ENCODE data around the gene SLC18B1. TPM values are rescaled to one million over a fixed set of nuclear protein-coding genes. Genes with fewer than 3 reads are reported as not detected.
A peak's percentile ranks its signal among the peaks of the same experiment; 100 is the strongest.
"Not testable (repeated sequence)": the region's sequence is repeated elsewhere in the genome, so short reads cannot be mapped to it uniquely, and the experiment has no call there.

SLC18B1 gene
- total RNA-seq, 4 donors from 2014 or later, result 2.5 to 16.4 (median 9.0) TPM

- H3K4me3 ChIP-seq, result no peak overlapping the region
- no peaks in the 10 kb centered on the region for H3K4me1 ChIP-seq
- H3K9me3 ChIP-seq, result no peaks in the 10 kb centered on the region
- no peak overlapping the region for H3K27ac ChIP-seq
- H3K36me3 ChIP-seq, result peaks cover 0 to 21% (median 0%) of the 10 kb centered on the region in 3 donors
- H3K27me3 ChIP-seq, result no peaks in the 10 kb centered on the region
- TF ChIP-seq CTCF (IDR thresholded peaks at IDR 0.05) (no peak), POLR2A (IDR thresholded peaks at IDR 0.05) (no peak)
- no peak for DNase-seq
Observed at GRCh38 chr6:132785936-132786335, 12.5 kb downstream of the SLC18B1 start.

- TF ChIP-seq CTCF (IDR thresholded peaks at IDR 0.05), result peak in 4 of 6 experiments; percentile 10 to 22 (median 16)
- no peak for TF ChIP-seq POLR2A (IDR thresholded peaks at IDR 0.05)
- Histone ChIP-seq H3K4me3 (no peak overlapping the region), H3K36me3 (peaks cover 0 to 14% (median 0%) of the 10 kb centered on the region in 3 donors), H3K9me3 (no peaks in the 10 kb centered on the region), H3K4me1 (no peaks in the 10 kb centered on the region), H3K27ac (no peak overlapping the region), H3K27me3 (no peaks in the 10 kb centered on the region)
- no peak for DNase-seq
Observed at GRCh38 chr6:132780770-132781371, 17.6 kb downstream of the SLC18B1 start.

- H3K27me3 ChIP-seq, H3K27ac ChIP-seq, H3K4me1 ChIP-seq, DNase-seq, H3K9me3 ChIP-seq, H3K4me3 ChIP-seq: not testable (repeated sequence)
- peaks cover 0 to 11% (median 0%) of the 10 kb centered on the region in 3 donors for H3K36me3 ChIP-seq
Observed at GRCh38 chr6:132777881-132778280, 20.6 kb downstream of the SLC18B1 start.

- no peak for TF ChIP-seq POLR2A (IDR thresholded peaks at IDR 0.05)
- peak; percentile 19 to 72 (median 58) for TF ChIP-seq CTCF (IDR thresholded peaks at IDR 0.05)
- H3K27ac ChIP-seq, result no peak overlapping the region
- no peaks in the 10 kb centered on the region for H3K27me3 ChIP-seq
- DNase-seq, result peak; percentile 43 to 61 (median 55)
- H3K9me3 ChIP-seq, result no peaks in the 10 kb centered on the region
- H3K4me1 ChIP-seq, result no peaks in the 10 kb centered on the region
- peaks cover 0 to 13% (median 0%) of the 10 kb centered on the region in 3 donors for H3K36me3 ChIP-seq
- H3K4me3 ChIP-seq, result peak overlapping the region in 2 of 4 donors; percentile 14 to 20
Observed at GRCh38 chr6:132768051-132768517, 30.4 kb downstream of the SLC18B1 start.

- no peak for TF ChIP-seq POLR2A (IDR thresholded peaks at IDR 0.05)
- TF ChIP-seq CTCF (IDR thresholded peaks at IDR 0.05), result no peak
Observed at GRCh38 chr6:132765560-132765959, 32.9 kb downstream of the SLC18B1 start.

GRCh38 chr6:132764370-132764769, 34.1 kb downstream of the SLC18B1 start:
- TF ChIP-seq CTCF (IDR thresholded peaks at IDR 0.05) (no peak), POLR2A (IDR thresholded peaks at IDR 0.05) (no peak)
- no peak overlapping the region for H3K4me3 ChIP-seq
- H3K9me3 ChIP-seq, result no peaks in the 10 kb centered on the region
- no peaks in the 10 kb centered on the region for H3K27me3 ChIP-seq
- no peaks in the 10 kb centered on the region for H3K36me3 ChIP-seq
- no peak overlapping the region for H3K27ac ChIP-seq
- DNase-seq, result no peak
- H3K4me1 ChIP-seq, result no peaks in the 10 kb centered on the region

More at GRCh38 chr6:132765560-132765959, 32.9 kb downstream of the SLC18B1 start:
- H3K4me1 ChIP-seq, result no peaks in the 10 kb centered on the region
- no peaks in the 10 kb centered on the region for H3K27me3 ChIP-seq
- no peaks in the 10 kb centered on the region for H3K9me3 ChIP-seq
- H3K27ac ChIP-seq, result no peak overlapping the region
- peaks cover 0 to 2% (median 0%) of the 10 kb centered on the region in 3 donors for H3K36me3 ChIP-seq
- H3K4me3 ChIP-seq, result no peak overlapping the region
- DNase-seq, result no peak

Measured in Peyer's patch (tissue), 4 donors.